GM18907 (cell line): Measurements from ENCODE around the gene MAD1L1.
"Not testable (repeated sequence)": the region's sequence is repeated elsewhere in the genome, so short reads cannot be mapped to it uniquely, and the experiment has no call there.

Experiments used
- ATAC-seq: cut with Tn5 transposase; IDR thresholded peaks from one replicate; pipeline ENCODE4 v1.9.1; 2021; ENCODE audit warnings: mild to moderate bottlenecking, moderate library complexity; ENCODE audit not compliant: unreplicated experiment

MAD1L1 gene

GRCh38 chr7:1936531-1937251, 296.1 kb downstream of the MAD1L1 start:
- ATAC-seq, result no peak

DNA sequence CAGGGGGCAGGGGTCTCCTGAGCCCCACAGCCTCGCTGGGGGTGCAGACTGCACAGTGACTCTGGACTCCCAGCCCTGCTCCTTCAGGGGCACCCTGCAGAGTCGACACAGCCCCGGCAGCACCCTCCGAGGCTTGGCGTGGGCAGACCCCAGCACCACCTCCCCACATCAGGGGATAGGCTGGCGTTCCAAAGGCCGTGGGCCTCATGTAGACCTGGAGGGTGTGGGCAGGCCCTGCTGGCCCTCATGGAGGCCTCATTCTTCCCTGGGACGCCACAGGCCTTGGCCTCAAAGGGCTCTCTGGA, 296.8 kb downstream of the MAD1L1 start:
- no peak for ATAC-seq

DNA sequence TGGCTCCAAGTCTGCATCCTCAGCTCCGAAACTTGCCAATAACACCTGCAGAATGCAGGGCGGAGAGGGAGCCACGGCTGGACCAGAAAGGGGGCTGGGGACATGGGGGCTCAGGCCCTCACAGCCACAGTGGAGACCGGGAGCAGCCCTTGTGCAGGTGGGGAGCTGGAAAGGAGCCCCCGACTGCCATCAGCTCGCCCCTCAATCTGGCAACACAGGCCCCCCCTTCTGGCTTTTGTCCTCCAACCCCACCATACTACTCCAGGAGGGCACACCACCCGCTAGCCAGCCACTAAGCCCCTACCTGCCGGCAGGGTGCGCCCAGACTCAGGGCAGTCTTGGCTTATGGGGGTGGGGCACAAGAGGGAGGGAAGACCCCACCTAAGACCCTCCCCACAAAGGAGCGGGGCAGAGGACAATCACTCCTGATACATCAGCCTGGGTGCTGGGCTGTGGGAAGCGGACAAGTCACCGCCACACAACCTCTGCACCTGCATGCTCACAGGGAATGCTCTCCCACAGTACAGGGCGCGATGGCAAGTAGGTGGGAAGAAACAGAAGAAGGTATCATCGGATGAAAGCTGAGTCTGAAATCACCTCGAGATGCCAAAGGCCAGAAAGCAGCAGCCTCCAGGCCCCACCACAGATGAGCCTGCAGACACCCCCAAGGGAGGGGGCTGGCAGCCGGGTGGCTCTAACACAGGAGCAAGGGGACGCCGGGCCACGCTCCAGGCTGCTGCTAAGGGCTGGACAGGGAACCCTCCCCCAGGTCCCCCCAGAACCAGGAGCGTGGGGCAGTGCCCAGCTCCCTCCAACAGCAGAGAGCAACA, 297.4 kb downstream of the MAD1L1 start:
- no peak for ATAC-seq

DNA sequence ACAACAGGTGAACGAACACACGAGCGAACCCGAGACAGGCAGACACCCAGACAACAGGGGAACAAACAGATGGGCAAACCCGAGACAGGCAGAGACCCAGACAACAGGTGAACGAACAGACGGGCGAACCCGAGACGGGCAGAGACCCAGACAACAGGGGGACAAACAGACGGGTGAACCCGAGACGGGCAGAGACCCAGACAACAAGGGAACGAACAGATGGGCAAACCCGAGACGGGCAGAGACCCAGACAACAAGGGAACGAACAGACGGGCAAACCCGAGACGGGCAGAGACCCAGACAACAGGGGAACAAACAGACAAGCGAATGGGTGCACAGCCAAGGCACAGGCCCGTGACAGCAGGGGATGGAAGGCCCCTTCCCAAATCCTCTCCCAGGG, 298.0 kb downstream of the MAD1L1 start:
- no peak for ATAC-seq

GRCh38 chr7:1934017-1934416, 298.7 kb downstream of the MAD1L1 start:
- ATAC-seq, result no peak

- ATAC-seq, result no peak
These were observed 299.5 kb downstream of the MAD1L1 start for GRCh38 chr7:1933066-1933750.

- ATAC-seq, result no peak
These were observed 300.8 kb downstream of the MAD1L1 start for GRCh38 chr7:1931951-1932270.

DNA sequence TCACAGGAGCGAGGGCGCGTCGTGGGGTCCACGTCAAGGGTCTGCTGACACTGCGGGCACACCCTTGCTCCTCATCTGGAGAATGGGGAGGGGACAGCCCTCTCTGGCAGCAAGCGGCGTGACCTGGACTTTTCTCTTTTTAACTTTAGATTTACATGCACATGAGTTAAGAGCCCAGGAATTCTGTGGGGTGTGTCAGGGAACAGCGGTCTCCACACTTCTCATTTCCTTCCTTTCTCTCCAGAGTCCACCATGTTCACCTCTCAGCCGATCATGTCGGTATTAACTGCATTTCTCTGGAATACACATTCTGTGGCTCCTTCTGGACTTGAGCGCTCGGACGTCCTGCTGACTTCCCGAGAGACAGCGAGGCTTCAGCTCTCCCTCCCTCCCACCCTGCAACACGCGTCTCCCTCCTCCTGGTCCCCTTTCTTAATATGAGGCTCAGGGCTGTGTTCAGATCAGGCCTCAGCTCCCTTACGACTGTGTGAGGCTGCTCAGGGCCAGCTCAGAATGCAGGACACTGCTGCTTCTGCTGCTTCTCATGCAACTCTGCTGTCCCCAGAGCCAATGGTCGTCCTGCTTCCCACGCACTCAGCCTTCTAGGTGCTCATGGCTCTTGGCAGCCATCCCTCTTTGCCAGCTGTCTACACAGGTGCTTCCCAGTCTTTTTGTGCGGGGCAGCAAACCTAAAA, 301.3 kb downstream of the MAD1L1 start:
- ATAC-seq, result no peak

GRCh38 chr7:1930381-1931065, 302.2 kb downstream of the MAD1L1 start:
- ATAC-seq, result no peak

GRCh38 chr7:1929349-1929925, 303.3 kb downstream of the MAD1L1 start:
- ATAC-seq, result not testable (repeated sequence)

DNA sequence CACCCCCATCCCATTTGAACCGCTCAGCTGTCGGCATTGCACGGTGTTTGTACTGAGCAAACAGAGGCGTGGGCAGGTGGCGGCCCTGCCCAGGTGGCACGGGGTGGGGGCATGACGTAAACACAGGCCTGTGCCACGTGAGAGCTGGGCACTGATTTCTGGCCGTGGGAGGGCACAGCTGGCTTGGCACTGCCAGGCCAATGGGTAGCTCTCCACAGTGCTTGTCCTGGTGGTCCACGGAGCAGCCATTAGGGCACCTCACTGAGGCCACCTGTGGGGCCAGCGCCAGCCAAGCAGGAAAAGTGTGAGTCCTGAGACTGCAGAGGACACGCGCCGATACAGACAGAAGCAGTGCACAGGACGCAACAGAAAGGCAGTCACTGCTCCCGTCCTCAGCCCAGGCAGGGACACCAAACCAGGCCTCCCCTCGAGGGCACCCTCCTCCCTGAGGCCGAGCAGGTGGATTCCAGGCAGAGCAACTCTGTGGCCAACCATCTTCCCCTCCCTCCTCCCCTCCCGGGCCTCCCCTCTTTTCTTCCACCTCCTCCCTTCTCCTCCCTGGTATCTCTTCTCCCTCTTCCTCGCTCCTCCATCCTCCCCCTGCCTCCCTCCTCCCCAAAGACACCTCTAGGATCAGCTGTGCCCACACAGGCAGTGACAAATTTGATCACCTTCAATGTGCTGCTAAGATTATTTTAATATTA, 303.9 kb downstream of the MAD1L1 start:
- ATAC-seq, result no peak

DNA sequence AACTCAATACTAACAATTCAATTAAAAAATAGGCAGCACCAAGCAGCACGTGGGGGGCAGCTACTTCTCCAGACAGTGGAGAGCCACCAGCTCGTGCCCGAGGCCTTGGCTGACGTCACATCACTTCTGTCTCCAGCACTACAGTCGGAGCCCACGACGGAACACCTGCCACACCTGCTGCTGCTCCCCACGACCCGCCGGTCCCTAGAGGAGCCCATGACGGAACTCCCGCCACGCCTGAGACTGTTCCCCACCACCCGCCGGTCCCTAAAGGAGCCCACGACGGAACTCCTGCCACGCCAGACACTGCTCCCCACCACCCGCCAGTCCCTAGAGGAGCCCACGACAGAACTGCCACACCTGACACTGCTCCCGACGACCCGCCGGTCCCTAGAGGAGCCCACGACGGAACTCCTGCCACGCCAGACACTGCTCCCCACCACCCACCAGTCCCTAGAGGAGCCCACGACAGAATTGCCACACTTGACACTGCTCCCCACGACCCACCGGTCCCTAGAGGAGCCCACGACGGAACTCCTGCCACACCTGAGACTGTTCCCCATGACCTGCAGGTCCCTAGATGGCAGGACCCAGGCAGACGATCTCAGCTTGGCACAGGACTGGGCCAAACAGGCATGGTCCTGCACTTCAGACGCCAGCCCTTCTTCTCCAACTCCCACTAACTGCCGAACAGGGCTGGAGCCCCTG, 304.7 kb downstream of the MAD1L1 start:
- no peak for ATAC-seq

DNA sequence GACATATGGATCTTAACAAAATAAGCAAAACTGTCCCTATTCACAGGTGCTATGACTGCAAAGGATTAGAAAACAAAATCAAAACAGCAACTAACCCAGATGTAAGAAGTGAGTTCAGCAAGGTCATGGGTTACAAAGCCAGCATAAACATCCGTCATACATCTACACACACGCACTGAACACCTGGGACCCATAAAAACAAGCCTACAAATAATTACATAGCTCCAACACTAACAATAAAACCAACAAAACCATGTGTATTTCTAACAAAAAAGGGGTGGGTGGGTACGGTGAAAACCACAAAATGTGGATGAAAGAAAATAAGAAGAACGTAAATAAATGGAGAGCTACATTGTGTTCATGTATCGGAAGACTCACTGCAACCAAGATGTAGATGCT, 305.8 kb downstream of the MAD1L1 start:
- ATAC-seq, result no peak

DNA sequence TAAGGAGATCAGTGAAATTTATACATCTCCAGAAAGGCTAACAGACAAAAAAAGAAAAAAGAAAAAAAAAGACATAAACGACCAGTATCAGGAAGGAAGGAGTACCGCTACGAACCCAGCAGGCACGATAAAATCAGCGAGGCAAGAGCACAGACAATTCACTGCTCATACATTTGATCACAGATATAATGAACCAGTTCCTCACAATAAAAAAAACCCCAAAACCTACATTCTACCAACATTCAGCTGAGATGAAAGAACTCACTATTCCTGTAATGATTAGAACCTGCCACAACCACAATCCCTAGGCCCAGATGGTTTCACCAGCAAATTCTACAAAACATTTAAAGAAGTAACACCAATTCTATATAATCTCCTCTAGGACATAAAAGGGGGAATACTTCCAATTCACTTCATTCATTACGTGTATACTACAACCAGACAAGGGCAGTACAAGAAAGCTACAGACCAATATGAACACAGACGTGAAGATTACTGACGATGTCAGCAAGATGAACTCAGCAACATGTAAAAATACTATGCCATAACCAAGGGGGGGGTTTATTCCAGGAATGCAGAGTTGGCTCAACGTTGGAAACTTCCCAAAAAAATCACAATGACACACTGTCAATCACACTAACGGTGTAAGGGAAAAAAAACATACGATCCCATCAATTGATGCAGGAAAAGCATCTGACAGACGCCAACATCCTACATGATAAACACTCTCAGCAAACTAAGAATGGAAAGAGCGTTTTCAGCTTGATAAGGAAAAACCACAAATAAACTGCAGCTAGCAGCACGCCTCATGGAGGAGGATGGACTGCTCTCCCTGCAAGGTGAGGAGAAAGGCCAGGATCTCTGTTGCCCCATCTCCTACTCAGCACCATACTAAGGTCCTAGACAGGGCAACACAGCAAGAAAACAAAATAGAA, 306.5 kb downstream of the MAD1L1 start:
- no peak for ATAC-seq

GRCh38 chr7:1925349-1925748, 307.4 kb downstream of the MAD1L1 start:
- ATAC-seq, result no peak

DNA sequence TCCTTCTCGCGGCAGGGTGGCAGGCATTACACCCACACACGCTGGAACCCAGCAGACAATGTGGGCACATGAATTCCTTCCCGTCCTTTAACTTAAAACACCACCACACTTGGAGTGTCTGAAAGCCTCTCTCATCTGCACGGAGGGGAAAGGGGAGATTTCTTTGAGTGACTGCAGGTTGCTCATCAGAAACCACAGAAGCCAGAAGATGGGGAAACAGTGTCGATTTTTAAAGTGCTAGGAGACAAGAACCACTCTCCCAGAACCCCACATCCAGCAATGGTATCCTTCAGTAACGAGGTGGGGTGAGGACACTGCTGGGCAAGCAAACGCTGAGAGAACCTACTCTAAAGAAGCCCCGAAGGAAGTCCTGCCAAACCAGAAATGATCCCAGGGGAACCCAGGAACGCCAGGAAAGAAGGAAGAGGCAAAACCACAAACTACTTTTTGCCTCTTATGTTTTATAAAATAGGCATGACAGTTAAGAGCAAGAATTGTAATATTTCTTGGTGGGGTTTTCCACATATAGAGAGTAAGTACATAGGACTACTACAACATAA, 308.4 kb downstream of the MAD1L1 start:
- ATAC-seq, result no peak

GRCh38 chr7:1923409-1924257, 309.1 kb downstream of the MAD1L1 start:
- ATAC-seq, result no peak
